H9 (cell line): ENCODE results near the gene KRTAP19-3. TPM values are rescaled to one million over a fixed set of nuclear protein-coding genes. Genes with fewer than 3 reads are reported as not detected.

Experiments
- DNase-seq: peaks from one replicate; pipeline ENCODE4 v3.0.0-alpha.2; 2017
- H2AFZ ChIP-seq: one replicate; pipeline ENCODE4 v1.6.1; 2013; ENCODE audit warnings: mild to moderate bottlenecking, low read length, control low read depth, moderate library complexity
- H2AK5ac ChIP-seq: 2 replicates; pipeline ENCODE4 v1.6.1; 2013; ENCODE audit warnings: low read length, control low read depth, mixed read lengths; ENCODE audit not compliant: insufficient read length
- H2BK120ac ChIP-seq: one replicate; pipeline ENCODE4 v1.6.1; 2013; ENCODE audit warnings: low read depth, mild to moderate bottlenecking, low read length, control low read depth, inconsistent platforms; ENCODE audit not compliant: poor library complexity, severe bottlenecking
- H2BK12ac ChIP-seq: 2 replicates; pipeline ENCODE4 v1.6.1; 2013; ENCODE audit warnings: low read length, control low read depth, mixed read lengths, low read depth; ENCODE audit not compliant: insufficient read length
- H2BK15ac ChIP-seq: 2 replicates; pipeline ENCODE4 v1.6.1; 2013; ENCODE audit warnings: low read depth, low read length, control low read depth
- H2BK20ac ChIP-seq: one replicate; pipeline ENCODE4 v1.6.1; 2013; ENCODE audit warnings: low read depth, mild to moderate bottlenecking, low read length, control low read depth, inconsistent platforms; ENCODE audit not compliant: poor library complexity, severe bottlenecking
- H2BK5ac ChIP-seq: 2 replicates; pipeline ENCODE4 v1.6.1; 2013; ENCODE audit warnings: low read length, control low read depth, mixed read lengths; ENCODE audit not compliant: insufficient read length
- H3K14ac ChIP-seq: 2 replicates; pipeline ENCODE4 v1.6.1; 2013; ENCODE audit warnings: low read length, control low read depth; ENCODE audit not compliant: insufficient read depth
- H3K18ac ChIP-seq: 2 replicates; pipeline ENCODE4 v1.6.1; 2013; ENCODE audit warnings: low read depth, mild to moderate bottlenecking, mixed read lengths, low read length, control low read depth; ENCODE audit not compliant: insufficient read length
- H3K23ac ChIP-seq: 2 replicates; pipeline ENCODE4 v1.6.1; 2013; ENCODE audit warnings: low read length, control low read depth, mixed read lengths, low read depth; ENCODE audit not compliant: insufficient read length
- H3K23me2 ChIP-seq: 2 replicates; pipeline ENCODE4 v1.6.1; 2013; ENCODE audit warnings: low read depth, mild to moderate bottlenecking, mixed read lengths, low read length, control low read depth; ENCODE audit not compliant: insufficient read length, poor library complexity, severe bottlenecking
- H3K27ac ChIP-seq: 2 replicates; pipeline ENCODE4 v1.5.1; 2013; ENCODE audit warnings: low read length, control low read depth, mixed read lengths, low read depth; ENCODE audit not compliant: insufficient read length
- H3K27me3 ChIP-seq: 2 replicates; pipeline ENCODE4 v1.6.1; 2013; ENCODE audit warnings: low read length, control low read depth, inconsistent platforms; ENCODE audit not compliant: insufficient read depth
- H3K4ac ChIP-seq: 2 replicates; pipeline ENCODE4 v1.6.1; 2013; ENCODE audit warnings: low read depth, mild to moderate bottlenecking, control low read depth, inconsistent platforms, low read length, moderate library complexity
- H3K4me1 ChIP-seq: 2 replicates; pipeline ENCODE4 v1.6.1; 2013; ENCODE audit warnings: low read length, control low read depth, inconsistent platforms; ENCODE audit not compliant: insufficient read depth
- H3K4me2 ChIP-seq: 2 replicates; pipeline ENCODE4 v1.6.1; 2013; ENCODE audit warnings: low read length, control low read depth, mixed read lengths; ENCODE audit not compliant: insufficient read length, insufficient read depth
- H3K56ac ChIP-seq: 2 replicates; pipeline ENCODE4 v1.6.1; 2013; ENCODE audit warnings: low read depth, mild to moderate bottlenecking, mixed read lengths, low read length, control low read depth; ENCODE audit not compliant: insufficient read length
- H3K79me1 ChIP-seq: 2 replicates; pipeline ENCODE4 v1.6.1; 2013; ENCODE audit warnings: low read depth, mild to moderate bottlenecking, moderate library complexity, low read length, control low read depth, inconsistent platforms; ENCODE audit not compliant: insufficient read depth, poor library complexity, severe bottlenecking
- H3K79me2 ChIP-seq: 2 replicates; pipeline ENCODE4 v1.6.1; 2013; ENCODE audit warnings: low read length, control low read depth, inconsistent platforms; ENCODE audit not compliant: insufficient read depth
- H3K9ac ChIP-seq: 2 replicates; pipeline ENCODE4 v1.6.1; 2013; ENCODE audit warnings: low read length, control low read depth, mixed read lengths; ENCODE audit not compliant: insufficient read length; ENCODE audit errors: extremely low read depth
- H3K9me3 ChIP-seq: one replicate; pipeline ENCODE4 v1.6.1; 2013; ENCODE audit warnings: low read depth, low read length, inconsistent platforms; ENCODE audit not compliant: control insufficient read depth
- H3T11ph ChIP-seq: one replicate; pipeline ENCODE4 v1.6.1; 2013; ENCODE audit warnings: mild to moderate bottlenecking, low read length, control low read depth, inconsistent platforms
- H4K20me1 ChIP-seq: one replicate; pipeline ENCODE4 v1.6.1; 2013; ENCODE audit not compliant: control insufficient read depth, insufficient read length, insufficient read depth
- H4K5ac ChIP-seq: 2 replicates; pipeline ENCODE4 v1.6.1; 2013; ENCODE audit warnings: low read depth, mild to moderate bottlenecking, mixed read lengths, low read length, control low read depth; ENCODE audit not compliant: insufficient read length
- H4K8ac ChIP-seq: replicated peaks from 2 replicates; pipeline ENCODE4 v1.6.1; 2013; ENCODE audit warnings: low read length, control low read depth, mixed read lengths, low read depth; ENCODE audit not compliant: insufficient read length
- H4K91ac ChIP-seq: 2 replicates; pipeline ENCODE4 v1.6.1; 2013; ENCODE audit warnings: low read depth, mild to moderate bottlenecking, moderate library complexity, mixed read lengths, low read length, control low read depth; ENCODE audit not compliant: insufficient read length
- H3K27ac Mint-ChIP-seq, 3 experiments: 2 replicates in 2 of 3; 3 replicates in 1 of 3; pipeline ENCODE4 v1.8.0; 2020 to 2021; ENCODE audit warnings: mixed read lengths in 3 of 3, mild to moderate bottlenecking in 1 of 3, moderate library complexity in 1 of 3
- H3K27me3 Mint-ChIP-seq: 2 replicates; pipeline ENCODE4 v1.8.0; 2021; ENCODE audit warnings: low read depth, mild to moderate bottlenecking, moderate library complexity, mixed read lengths
- H3K36me3 Mint-ChIP-seq, 3 experiments: 2 replicates in 2 of 3; 3 replicates in 1 of 3; pipeline ENCODE4 v1.8.0; 2020 to 2021; ENCODE audit warnings: low read depth in 3 of 3, mixed read lengths in 3 of 3; ENCODE audit not compliant: insufficient read depth in 1 of 3
- H3K4me1 Mint-ChIP-seq, 2 experiments: 2 replicates each; pipeline ENCODE4 v1.8.0; 2020; ENCODE audit warnings: mixed read lengths in 2 of 2
- H3K4me3 Mint-ChIP-seq, 2 experiments: 2 replicates in 1 of 2; 3 replicates in 1 of 2; pipeline ENCODE4 v1.8.0; 2020 to 2021; ENCODE audit warnings: mild to moderate bottlenecking in 2 of 2, mixed read lengths in 2 of 2, moderate library complexity in 1 of 2
- H3K9me3 Mint-ChIP-seq, 2 experiments: 2 replicates in 1 of 2; 3 replicates in 1 of 2; pipeline ENCODE4 v1.8.0; 2020; ENCODE audit warnings: mild to moderate bottlenecking in 2 of 2, mixed read lengths in 2 of 2, moderate library complexity in 1 of 2
- total RNA-seq: library from RNA; stranded (reverse); gene quantifications from 2 replicates; pipeline ENCODE4 v1.2.1, GENCODE V29; 2021
- TF ChIP-seq, protein P1 (sequence below): fragments of 200-600 bp; sonication (generic); conservative IDR thresholded peaks from 3 replicates; pipeline ENCODE4 v1.8.0; 2021; ENCODE audit warnings: antibody characterized with exemption, mild to moderate bottlenecking

The KRTAP19-3 gene
- total RNA-seq, 1 experiment from 2014 or later = not detected

- Histone ChIP-seq H3K23ac (no peak overlapping the region), H2BK12ac (no peak overlapping the region), H3K79me2 (no peaks in the 10 kb centered on the region), H3K27ac (no peak overlapping the region), H3K18ac (no peak overlapping the region), H4K8ac (no peak overlapping the region), H4K20me1 (no peaks in the 10 kb centered on the region), H2BK5ac (no peak overlapping the region), H3K79me1 (no peaks in the 10 kb centered on the region), H3K27me3 (no peaks in the 10 kb centered on the region), H4K5ac (no peak overlapping the region), H3K4me1 (peaks cover 3% of the 10 kb centered on the region; the same call in 1 of the 2 replicates), H3K23me2 (no peaks in the 10 kb centered on the region), H3K9me3 (no peaks in the 10 kb centered on the region), H3K56ac (no peak overlapping the region), H3K4ac (no peak overlapping the region), H3K4me2 (no peak overlapping the region), H2BK120ac (no peak overlapping the region), H2BK20ac (no peak overlapping the region), H3K9ac (no peak overlapping the region), H2AK5ac (no peak overlapping the region), H3K14ac (no peak overlapping the region), H2BK15ac (no peak overlapping the region), H3T11ph (no peak overlapping the region), H4K91ac (no peak overlapping the region), H2AFZ (no peak overlapping the region)
- Mint-ChIP-seq H3K9me3 (no peaks in the 10 kb centered on the region), H3K4me1 (peaks cover 17 to 26% of the 10 kb centered on the region in 2 experiments), H3K27me3 (no peaks in the 10 kb centered on the region), H3K4me3 (no peak overlapping the region), H3K36me3 (peaks cover 0 to 4% (median 0%) of the 10 kb centered on the region in 3 experiments; a peak in 1 of 7 replicates), H3K27ac (peak overlapping the region in 1 of 3 experiments; percentile 24; a peak in 1 of 7 replicates)
- DNase-seq = no peak
- TF ChIP-seq, protein P1, sequence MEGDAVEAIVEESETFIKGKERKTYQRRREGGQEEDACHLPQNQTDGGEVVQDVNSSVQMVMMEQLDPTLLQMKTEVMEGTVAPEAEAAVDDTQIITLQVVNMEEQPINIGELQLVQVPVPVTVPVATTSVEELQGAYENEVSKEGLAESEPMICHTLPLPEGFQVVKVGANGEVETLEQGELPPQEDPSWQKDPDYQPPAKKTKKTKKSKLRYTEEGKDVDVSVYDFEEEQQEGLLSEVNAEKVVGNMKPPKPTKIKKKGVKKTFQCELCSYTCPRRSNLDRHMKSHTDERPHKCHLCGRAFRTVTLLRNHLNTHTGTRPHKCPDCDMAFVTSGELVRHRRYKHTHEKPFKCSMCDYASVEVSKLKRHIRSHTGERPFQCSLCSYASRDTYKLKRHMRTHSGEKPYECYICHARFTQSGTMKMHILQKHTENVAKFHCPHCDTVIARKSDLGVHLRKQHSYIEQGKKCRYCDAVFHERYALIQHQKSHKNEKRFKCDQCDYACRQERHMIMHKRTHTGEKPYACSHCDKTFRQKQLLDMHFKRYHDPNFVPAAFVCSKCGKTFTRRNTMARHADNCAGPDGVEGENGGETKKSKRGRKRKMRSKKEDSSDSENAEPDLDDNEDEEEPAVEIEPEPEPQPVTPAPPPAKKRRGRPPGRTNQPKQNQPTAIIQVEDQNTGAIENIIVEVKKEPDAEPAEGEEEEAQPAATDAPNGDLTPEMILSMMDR = no peak
These were observed 48.6 kb downstream of the KRTAP19-3 start for GRCh38 chr21:30443226-30443625.

Other genes with a start within 250 kb of the KRTAP19-3 start
- not detected in 2 replicates for gene KRTAP24-1, start 209.1 kb downstream of the KRTAP19-3 start, total RNA-seq
- gene KRTAP25-1, start 202.5 kb downstream of the KRTAP19-3 start, total RNA-seq = not detected in 2 replicates
- not detected in 2 replicates for gene KRTAP26-1, start 171.7 kb downstream of the KRTAP19-3 start, total RNA-seq
- gene KRTAP27-1, start 154.3 kb downstream of the KRTAP19-3 start, total RNA-seq = not detected in 2 replicates
- not detected in 2 replicates for gene KRTAP23-1, start 143.4 kb downstream of the KRTAP19-3 start, total RNA-seq
- not detected in 2 replicates for gene KRTAP13-2, start 119.7 kb downstream of the KRTAP19-3 start, total RNA-seq
- not detected in 2 replicates for gene KRTAP13-1, start 96.0 kb downstream of the KRTAP19-3 start, total RNA-seq
- not detected in 2 replicates for gene KRTAP13-3, start 66.1 kb downstream of the KRTAP19-3 start, total RNA-seq
- gene KRTAP13-4, start 61.8 kb downstream of the KRTAP19-3 start, total RNA-seq = 0.39 and 0.68 TPM in 2 replicates
- gene KRTAP15-1, start 51.7 kb downstream of the KRTAP19-3 start, total RNA-seq = not detected in 2 replicates
- not detected in 2 replicates for gene KRTAP19-1, start 11.6 kb downstream of the KRTAP19-3 start, total RNA-seq
- not detected in 2 replicates for gene KRTAP19-2, start 4.6 kb downstream of the KRTAP19-3 start, total RNA-seq
- gene KRTAP19-4, start 5.2 kb upstream of the KRTAP19-3 start, total RNA-seq = not detected in 2 replicates
- gene KRTAP19-5, start 10.1 kb upstream of the KRTAP19-3 start, total RNA-seq = not detected in 2 replicates
- gene KRTAP19-6, start 49.9 kb upstream of the KRTAP19-3 start, total RNA-seq = not detected in 2 replicates
- gene KRTAP19-7, start 69.3 kb upstream of the KRTAP19-3 start, total RNA-seq = not detected in 2 replicates
- gene KRTAP22-2, start 98.4 kb upstream of the KRTAP19-3 start, total RNA-seq = not detected in 2 replicates
- gene KRTAP6-3, start 100.4 kb upstream of the KRTAP19-3 start, total RNA-seq = not detected in 2 replicates
- not detected in 2 replicates for gene KRTAP6-2, start 106.9 kb upstream of the KRTAP19-3 start, total RNA-seq
- not detected in 2 replicates for gene KRTAP22-1, start 109.1 kb upstream of the KRTAP19-3 start, total RNA-seq
- not detected in 2 replicates for gene KRTAP6-1, start 121.9 kb upstream of the KRTAP19-3 start, total RNA-seq
- not detected in 2 replicates for gene KRTAP20-1, start 124.4 kb upstream of the KRTAP19-3 start, total RNA-seq
- not detected in 2 replicates for gene KRTAP20-4, start 128.6 kb upstream of the KRTAP19-3 start, total RNA-seq
- gene KRTAP20-2, start 143.2 kb upstream of the KRTAP19-3 start, total RNA-seq = not detected in 2 replicates
- gene KRTAP20-3, start 150.9 kb upstream of the KRTAP19-3 start, total RNA-seq = not detected in 2 replicates
- not detected in 2 replicates for gene KRTAP21-3, start 226.8 kb upstream of the KRTAP19-3 start, total RNA-seq